Measurements from ENCODE around the gene TMEFF1.

Gene TMEFF1

GRCh38 chr9:100430286-100430940, 42.5 kb upstream of the TMEFF1 start:
- Histone ChIP-seq H3F3A (ENCODE audit: control insufficient read depth, insufficient read depth) (peaks cover 5% of the 10 kb centered on the region), H3K79me2 (ENCODE audit: control insufficient read depth, low read length) (peaks cover 46% of the 10 kb centered on the region), H4K20me1 (ENCODE audit: control insufficient read depth, insufficient read depth, low read depth, low read length) (no peaks in the 10 kb centered on the region), H3K4me2 (ENCODE audit: low read length) (no peak overlapping the region), H3K27me3 (ENCODE audit: control insufficient read depth, low read length) (no peaks in the 10 kb centered on the region), H3K9me3 (ENCODE audit: control insufficient read depth, insufficient read depth, low read length) (no peaks in the 10 kb centered on the region), H3K4me1 (ENCODE audit: control insufficient read depth, low read length) (peaks cover 28% of the 10 kb centered on the region), H3K9me2 (replicated peaks; ENCODE audit: control insufficient read depth, low read length) (no peaks in the 10 kb centered on the region), H3K36me3 (ENCODE audit: control insufficient read depth, low read length) (no peaks in the 10 kb centered on the region), H3K4me3 (ENCODE audit: low read length) (no peak overlapping the region), H3K27ac (ENCODE audit: low read depth, low read length) (no peak overlapping the region)
- TF ChIP-seq EZH2phosphoT487 (IDR thresholded peaks at IDR 0.05; ENCODE audit: borderline replicate concordance, low read length) (no peak), CTCF (IDR thresholded peaks at IDR 0.05; ENCODE audit: low read depth, low read length, poor library complexity, severe bottlenecking) (no peak)

GRCh38 chr9:100431886-100432285, 41.1 kb upstream of the TMEFF1 start:
- Histone ChIP-seq H3K4me1 (ENCODE audit: control insufficient read depth, low read length) (peaks cover 16% of the 10 kb centered on the region), H4K20me1 (ENCODE audit: control insufficient read depth, insufficient read depth, low read depth, low read length) (no peaks in the 10 kb centered on the region), H3K4me2 (ENCODE audit: low read length) (no peak overlapping the region), H3K9me3 (ENCODE audit: control insufficient read depth, insufficient read depth, low read length) (no peaks in the 10 kb centered on the region), H3F3A (ENCODE audit: control insufficient read depth, insufficient read depth) (no peaks in the 10 kb centered on the region), H3K9me2 (replicated peaks; ENCODE audit: control insufficient read depth, low read length) (no peaks in the 10 kb centered on the region), H3K4me3 (ENCODE audit: low read length) (no peak overlapping the region), H3K27me3 (ENCODE audit: control insufficient read depth, low read length) (no peaks in the 10 kb centered on the region), H3K27ac (ENCODE audit: low read depth, low read length) (no peak overlapping the region), H3K36me3 (ENCODE audit: control insufficient read depth, low read length) (no peaks in the 10 kb centered on the region), H3K79me2 (ENCODE audit: control insufficient read depth, low read length) (peaks cover 46% of the 10 kb centered on the region)
- TF ChIP-seq EZH2phosphoT487 (IDR thresholded peaks at IDR 0.05; ENCODE audit: borderline replicate concordance, low read length) (no peak), CTCF (IDR thresholded peaks at IDR 0.05; ENCODE audit: low read depth, low read length, poor library complexity, severe bottlenecking) (no peak)

GRCh38 chr9:100432736-100433135, 40.2 kb upstream of the TMEFF1 start:
- Histone ChIP-seq H3K79me2 (ENCODE audit: control insufficient read depth, low read length) (peaks cover 43% of the 10 kb centered on the region), H3K9me3 (ENCODE audit: control insufficient read depth, insufficient read depth, low read length) (no peaks in the 10 kb centered on the region), H3K4me3 (ENCODE audit: low read length) (no peak overlapping the region), H3K27me3 (ENCODE audit: control insufficient read depth, low read length) (no peaks in the 10 kb centered on the region), H3K27ac (ENCODE audit: low read depth, low read length) (no peak overlapping the region), H3K36me3 (ENCODE audit: control insufficient read depth, low read length) (no peaks in the 10 kb centered on the region), H4K20me1 (ENCODE audit: control insufficient read depth, insufficient read depth, low read depth, low read length) (no peaks in the 10 kb centered on the region), H3K9me2 (replicated peaks; ENCODE audit: control insufficient read depth, low read length) (no peaks in the 10 kb centered on the region), H3K4me1 (ENCODE audit: control insufficient read depth, low read length) (peaks cover 16% of the 10 kb centered on the region), H3F3A (ENCODE audit: control insufficient read depth, insufficient read depth) (no peaks in the 10 kb centered on the region; the same call in 1 of the 2 replicates), H3K4me2 (ENCODE audit: low read length) (no peak overlapping the region)
- no peak for TF ChIP-seq EZH2phosphoT487 (IDR thresholded peaks at IDR 0.05; ENCODE audit: borderline replicate concordance, low read length)
- no peak for TF ChIP-seq CTCF (IDR thresholded peaks at IDR 0.05; ENCODE audit: low read depth, low read length, poor library complexity, severe bottlenecking)
